ENCODE measurements around the gene COL23A1. TPM values are rescaled to one million over a fixed set of nuclear protein-coding genes. Genes with fewer than 3 reads are reported as not detected.

COL23A1 gene
- total and polyA plus RNA-seq, 2 of the 8 experiments (the other 6 are each of a cell fraction or from before 2014, with no cell fraction given) = 3.1 to 4.7 TPM

- TF ChIP-seq MAX (IDR thresholded peaks at IDR 0.05) (no peak), SP2 (IDR thresholded peaks at IDR 0.05; ENCODE audit: low read length) (no peak), CHD7 (IDR thresholded peaks at IDR 0.05; ENCODE audit: insufficient replicate concordance, low read length) (no peak)
Observed at GRCh38 chr5:178439493-178440180, 150.6 kb downstream of the COL23A1 start (continued).

All from H1 (cell line).